H1 (cell line): ENCODE data around the gene CCDC15. TPM values are rescaled to one million over a fixed set of nuclear protein-coding genes. Genes with fewer than 3 reads are reported as not detected.

Experiments
- CTCF ChIA-PET: fragments of 300-600 bp; sonication (Branson Sonifier 250); formaldehyde crosslinking; loops from one replicate; lab custom pipeline; 2021; ENCODE audit not compliant: partially characterized antibody; lab: Charles Lee
- POLR2A ChIA-PET: fragments of 300-600 bp; sonication (Branson Sonifier 250); formaldehyde crosslinking; loops from one replicate; lab custom pipeline; 2021; ENCODE audit warnings: inconsistent platforms; ENCODE audit not compliant: partially characterized antibody; lab: Charles Lee
- DNase-seq, 2 experiments: peaks; one replicate each; pipeline versions ENCODE4 v3.0.0 to v3.0.0-alpha.2; 2010 to 2022; ENCODE audit warnings: low spot score in 2 of 2, low read depth in 1 of 2, mixed read lengths in 1 of 2
- FAIRE-seq: peaks from 2 replicates; lab custom pipeline; 2011; peaks lifted over from hg19 to GRCh38; lab: Jason Lieb, UNC
- H2AFZ ChIP-seq: 2 replicates; pipeline ENCODE4 v1.8.1; 2012; ENCODE audit warnings: low read length, inconsistent platforms
- H2AK5ac ChIP-seq: 2 replicates; pipeline ENCODE4 v1.6.1; 2013; ENCODE audit warnings: low read depth, low read length
- H2BK120ac ChIP-seq: replicated peaks from 2 replicates; pipeline ENCODE3; 2013; ENCODE audit warnings: low read depth, low read length, inconsistent platforms
- H2BK12ac ChIP-seq: 2 replicates; pipeline ENCODE4 v1.6.1; 2013; ENCODE audit warnings: low read depth, low read length
- H2BK15ac ChIP-seq: 2 replicates; pipeline ENCODE4 v1.6.1; 2013; ENCODE audit warnings: low read length
- H2BK20ac ChIP-seq: 2 replicates; pipeline ENCODE4 v1.6.1; 2013; ENCODE audit warnings: low read length
- H2BK5ac ChIP-seq: 2 replicates; pipeline ENCODE4 v1.6.1; 2013; ENCODE audit warnings: low read depth, low read length
- H3K14ac ChIP-seq: 2 replicates; pipeline ENCODE4 v1.6.1; 2013; ENCODE audit warnings: inconsistent platforms; ENCODE audit not compliant: insufficient read length
- H3K18ac ChIP-seq: 2 replicates; pipeline ENCODE4 v1.6.1; 2013; ENCODE audit warnings: low read length; ENCODE audit errors: extremely low read depth
- H3K23ac ChIP-seq: 2 replicates; pipeline ENCODE4 v1.6.1; 2013; ENCODE audit warnings: inconsistent platforms; ENCODE audit not compliant: insufficient read length
- H3K23me2 ChIP-seq: 2 replicates; pipeline ENCODE4 v1.6.1; 2013; ENCODE audit warnings: low read depth, low read length
- H3K27ac ChIP-seq: 2 replicates; pipeline ENCODE4 v1.6.1; 2011; ENCODE audit warnings: low read depth, low read length, inconsistent platforms
- H3K27me3 ChIP-seq, 4 experiments: replicated peaks in 1 of 4; 1 replicate in 1 of 4; 2 replicates in 3 of 4; pipeline versions ENCODE4 v1.6.1 to v1.8.1; 2011 to 2013; ENCODE audit warnings: low read length in 3 of 4, mild to moderate bottlenecking in 3 of 4, inconsistent platforms in 2 of 4, mixed read lengths in 2 of 4, moderate library complexity in 1 of 4; ENCODE audit not compliant: control insufficient read depth in 3 of 4, insufficient read depth in 3 of 4; ENCODE audit errors: extremely low read depth in 1 of 4
- H3K36me3 ChIP-seq, 4 experiments: 2 replicates each; pipeline versions ENCODE4 v1.6.1 to v1.8.1; 2011 to 2013; ENCODE audit warnings: mild to moderate bottlenecking in 4 of 4, low read length in 3 of 4, moderate library complexity in 2 of 4, control low read depth in 1 of 4, inconsistent platforms in 1 of 4; ENCODE audit not compliant: insufficient read depth in 4 of 4, control insufficient read depth in 2 of 4
- H3K4ac ChIP-seq: replicated peaks from 2 replicates; pipeline ENCODE3; 2013; ENCODE audit warnings: low read length, low read depth, mixed read lengths, inconsistent platforms; ENCODE audit not compliant: insufficient read length
- H3K4me1 ChIP-seq, 4 experiments: replicated peaks in 1 of 4; 1 replicate in 1 of 4; 2 replicates in 3 of 4; pipeline versions ENCODE4 v1.6.1 to v1.8.1; 2011 to 2013; ENCODE audit warnings: low read length in 3 of 4, inconsistent platforms in 2 of 4, mixed read lengths in 1 of 4; ENCODE audit not compliant: insufficient read depth in 4 of 4, control insufficient read depth in 3 of 4
- H3K4me2 ChIP-seq, 2 experiments: 2 replicates each; pipeline versions ENCODE4 v1.6.1 to v1.8.1; 2011 to 2013; ENCODE audit warnings: low read depth in 2 of 2, low read length in 2 of 2, control low read depth in 1 of 2, inconsistent platforms in 1 of 2, mild to moderate bottlenecking in 1 of 2; ENCODE audit not compliant: insufficient read depth in 1 of 2
- H3K4me3 ChIP-seq, 4 experiments: fragments of 200-600, 300-600 bp in 1 of 4; sonication (generic), shearing (Covaris generic), sonication (Bioruptor Twin) in 1 of 4; 2 replicates each; pipeline versions ENCODE4 v1.5.1 to v1.8.1; 2011 to 2016; ENCODE audit warnings: low read length in 4 of 4, low read depth in 3 of 4, control low read depth in 2 of 4, inconsistent platforms in 2 of 4, mild to moderate bottlenecking in 2 of 4, mixed read lengths in 1 of 4, moderate library complexity in 1 of 4; ENCODE audit not compliant: insufficient read depth in 2 of 4; ENCODE audit errors: extremely low read depth in 1 of 4
- H3K56ac ChIP-seq: replicated peaks from 2 replicates; pipeline ENCODE3; 2013; ENCODE audit warnings: low read depth, mild to moderate bottlenecking, mixed read lengths, low read length, inconsistent platforms; ENCODE audit not compliant: insufficient read length
- H3K79me1 ChIP-seq: 2 replicates; pipeline ENCODE4 v1.6.1; 2013; ENCODE audit warnings: low read depth, low read length, control low read depth
- H3K79me2 ChIP-seq, 2 experiments: 2 replicates each; pipeline versions ENCODE4 v1.6.1 to v1.8.1; 2012 to 2013; ENCODE audit warnings: low read length in 2 of 2, mild to moderate bottlenecking in 2 of 2, inconsistent platforms in 1 of 2; ENCODE audit not compliant: insufficient read depth in 2 of 2, control insufficient read depth in 1 of 2
- H3K9ac ChIP-seq, 4 experiments: replicated peaks in 1 of 4; 1 replicate in 1 of 4; 2 replicates in 3 of 4; pipeline versions ENCODE4 v1.6.1 to v1.8.1; 2011 to 2013; ENCODE audit warnings: low read depth in 3 of 4, low read length in 3 of 4, control low read depth in 2 of 4, mild to moderate bottlenecking in 2 of 4, moderate library complexity in 2 of 4, inconsistent platforms in 1 of 4; ENCODE audit errors: extremely low read depth in 1 of 4
- H3K9me3 ChIP-seq, 2 experiments: 2 replicates each; pipeline versions ENCODE4 v1.6.1 to v1.8.1; 2012 to 2013; ENCODE audit warnings: mild to moderate bottlenecking in 2 of 2, moderate library complexity in 2 of 2, control low read depth in 1 of 2, inconsistent platforms in 1 of 2, low read depth in 1 of 2, low read length in 1 of 2, mixed read lengths in 1 of 2; ENCODE audit not compliant: insufficient read depth in 2 of 2
- H4K20me1 ChIP-seq, 2 experiments: replicated peaks in 1 of 2; 2 replicates each; pipeline versions ENCODE3 to v1.8.1; 2011 to 2013; ENCODE audit warnings: inconsistent platforms in 2 of 2, low read length in 2 of 2, mild to moderate bottlenecking in 1 of 2; ENCODE audit not compliant: insufficient read depth in 2 of 2, control insufficient read depth in 1 of 2
- H4K5ac ChIP-seq: 2 replicates; pipeline ENCODE4 v1.6.1; 2013; ENCODE audit warnings: low read length, low read depth, mixed read lengths, inconsistent platforms; ENCODE audit not compliant: insufficient read length
- H4K8ac ChIP-seq: 2 replicates; pipeline ENCODE4 v1.8.0; 2013; ENCODE audit warnings: mild to moderate bottlenecking, moderate library complexity, low read length, inconsistent platforms; ENCODE audit not compliant: insufficient read depth; ENCODE audit errors: extremely low read depth
- H4K91ac ChIP-seq: replicated peaks from 2 replicates; pipeline ENCODE3; 2013; ENCODE audit warnings: low read length, mixed read lengths, inconsistent platforms; ENCODE audit not compliant: insufficient read length
- ASH2L ChIP-seq: fragments of 200-600, 300-600 bp; sonication (generic); IDR thresholded peaks from one replicate; pipeline ENCODE4 v1.7.1; 2017; ENCODE audit warnings: low read length
- CBX8 ChIP-seq: fragments of 300-800, 300-1000 bp; sonication (generic); IDR thresholded peaks from 2 replicates; pipeline ENCODE4 v1.7.1; 2016; ENCODE audit warnings: low read depth, low read length, borderline replicate concordance
- CEBPB ChIP-seq: IDR thresholded peaks from 2 replicates; pipeline ENCODE4 v1.6.1; 2012; ENCODE audit warnings: low read depth, low read length
- CTCF ChIP-seq, 3 experiments: IDR thresholded peaks; 1 replicate in 2 of 3; 2 replicates in 1 of 3; pipeline versions ENCODE4 v1.5.1 to v1.6.1; 2011; ENCODE audit warnings: low read length in 3 of 3, mild to moderate bottlenecking in 3 of 3, inconsistent platforms in 2 of 3, low read depth in 1 of 3, moderate library complexity in 1 of 3; ENCODE audit not compliant: insufficient read depth in 1 of 3; ENCODE audit errors: control extremely low read depth in 1 of 3
- E2F6 ChIP-seq: IDR thresholded peaks from 2 replicates; pipeline ENCODE4 v1.6.1; 2012; ENCODE audit warnings: inconsistent platforms
- GTF2F1 ChIP-seq: IDR thresholded peaks from 2 replicates; pipeline ENCODE4 v1.6.1; 2012; ENCODE audit warnings: low read depth, low read length, improper control_type of control experiment, borderline replicate concordance
- JUND ChIP-seq: IDR thresholded peaks from 2 replicates; pipeline ENCODE4 v1.6.1; 2011; ENCODE audit warnings: mild to moderate bottlenecking, improper control_type of control experiment, low read length
- KDM1A ChIP-seq: fragments of 200-600, 300-600 bp; sonication (generic); IDR thresholded peaks from 2 replicates; pipeline ENCODE4 v1.7.1; 2016; ENCODE audit warnings: mild to moderate bottlenecking, low read length, borderline replicate concordance
- SIN3A ChIP-seq, 2 experiments: IDR thresholded peaks in 1 of 2; conservative IDR thresholded peaks in 1 of 2; 2 replicates each; pipeline ENCODE4 v1.6.1; 2011 to 2012; ENCODE audit warnings: low read length in 2 of 2, improper control_type of control experiment in 1 of 2, low read depth in 1 of 2, mild to moderate bottlenecking in 1 of 2
- TBP ChIP-seq: IDR thresholded peaks from 2 replicates; pipeline ENCODE4 v1.6.1; 2011; ENCODE audit warnings: low read depth, low read length, improper control_type of control experiment
- WGBS, 2 experiments: shearing (Covaris generic) in 1 of 2; methylation state at CpG; one replicate each; pipeline versions ENCODE4 v1.1.6 to v1.1.7; 2013 to 2015; ENCODE audit warnings: low lambda C conversion rate in 2 of 2, mixed read lengths in 2 of 2, inconsistent platforms in 1 of 2, low coverage in 1 of 2, missing lambda C conversion rate in 1 of 2; ENCODE audit not compliant: insufficient replicate concordance in 2 of 2, insufficient coverage in 1 of 2, insufficient read length in 1 of 2; ENCODE audit errors: extremely low coverage in 1 of 2, missing lambda C conversion rate in 1 of 2; 5-methylcytosine and 5-hydroxymethylcytosine counted together
- polyA plus RNA-seq, 7 experiments: library from polyadenylated mRNA; depleted of rRNA in 3 of 7; stranded (reverse) in 5 of 7; unstranded in 2 of 7; fragments of >200 nt in 5 of 7; fragments of 200-250 nt in 2 of 7; gene quantifications; 1 replicate in 5 of 7; 2 replicates in 1 of 7; 4 replicates in 1 of 7; pipeline versions ENCODE4 v1.2.1 to v1.2.3, GENCODE V29; 2011 to 2013; ENCODE audit warnings: missing spikeins in 2 of 7, mixed read lengths in 2 of 7
- total RNA-seq: library from RNA; stranded (reverse); fragmentation: NEBNext Ultra II Directional; extraction: Animal tissue kit (Norgen Biotek cat#: 25700); gene quantifications from 2 replicates; pipeline ENCODE4 v1.2.1, GENCODE V29; 2021

CCDC15 gene
- total and polyA plus RNA-seq, 2 of the 8 experiments (the other 6 are each of a cell fraction or from before 2014, with no cell fraction given): 1.5 to 3.1 TPM

DNA sequence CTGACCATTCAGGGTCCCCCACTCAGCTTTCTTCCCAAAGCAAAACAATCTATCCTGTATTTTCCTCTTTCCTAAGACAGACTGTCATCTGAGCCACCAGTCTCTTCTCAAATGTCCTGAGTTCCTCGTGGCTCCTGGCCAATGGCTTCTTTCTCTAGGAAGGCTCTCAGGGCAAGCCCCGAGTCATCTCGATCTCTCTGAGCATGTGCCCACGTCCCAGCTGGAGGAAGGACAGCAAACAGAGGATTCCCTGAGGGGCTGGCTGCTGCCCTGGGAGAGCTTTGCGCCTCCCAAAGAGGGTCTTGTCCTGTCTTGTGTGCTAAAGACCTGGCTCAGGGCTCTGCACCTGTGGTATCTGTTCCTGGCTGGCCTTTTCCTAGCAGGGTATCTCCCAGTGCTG is 117.4 kb downstream of the CCDC15 start:
- Histone ChIP-seq H3K4me3 (no peak overlapping the region), H3K23ac (no peak overlapping the region), H2BK120ac (no peak overlapping the region), H3K36me3 (no peaks in the 10 kb centered on the region), H4K8ac (no peak overlapping the region; the same call in 1 of the 2 replicates), H4K5ac (no peak overlapping the region), H3K14ac (no peak overlapping the region), H4K20me1 (no peaks in the 10 kb centered on the region), H4K91ac (no peak overlapping the region), H2BK12ac (no peak overlapping the region), H3K9me3 (no peaks in the 10 kb centered on the region), H2AK5ac (no peak overlapping the region), H3K23me2 (no peaks in the 10 kb centered on the region), H3K4ac (no peak overlapping the region), H2AFZ (no peak overlapping the region), H3K27me3 (no peaks in the 10 kb centered on the region), H3K9ac (no peak overlapping the region), H3K56ac (no peak overlapping the region), H3K27ac (no peak overlapping the region), H3K18ac (no peak overlapping the region), H2BK15ac (no peak overlapping the region), H3K4me2 (no peak overlapping the region), H3K4me1 (peaks cover 0 to 5% (median 0%) of the 10 kb centered on the region in 4 experiments; a peak in 2 of 7 replicates), H2BK20ac (no peak overlapping the region), H3K79me2 (no peaks in the 10 kb centered on the region), H2BK5ac (no peak overlapping the region), H3K79me1 (no peaks in the 10 kb centered on the region)
- 76% methylated on average over 5 of the region's 5 CpGs; no CpG with 5 or more reads in 1 of the 2 experiments for WGBS, 2 experiments
- CTCF ChIA-PET: interaction anchor here (1.0 to 29.4 kb wide), 5 partner anchors 12 to 358 kb away, joined by 3 to 486 read pairs (median 3); no protein-coding TSS in a partner anchor
- TF ChIP-seq CBX8 (no peak), KDM1A (no peak), GTF2F1 (no peak), E2F6 (no peak), TBP (no peak), JUND (no peak), ASH2L (no peak), SIN3A (conservative IDR thresholded peaks at IDR 0.05 in 1 of 2, IDR thresholded peaks at IDR 0.05 in 1 of 2; ENCODE audit: low read depth in 1 of 2, low read length in 2 of 2) (no peak), CEBPB (no peak), CTCF (IDR thresholded peaks at IDR 0.05; ENCODE audit: control extremely low read depth in 1 of 3, insufficient read depth in 1 of 3, low read depth in 1 of 3, low read length in 3 of 3) (no peak)
- POLR2A ChIA-PET: interaction anchor here (1.3 kb wide), 1 partner anchor 10 kb away, joined by 5 read pairs; no protein-coding TSS in a partner anchor
- FAIRE-seq: no peak
- no peak for DNase-seq
